Cardiac muscle cell (in vitro differentiated cells and primary cell): ENCODE measurements around the gene UMAD1. TPM values are rescaled to one million over a fixed set of nuclear protein-coding genes. Genes with fewer than 3 reads are reported as not detected.

Experiments used
- DNase-seq, 2 donors: peaks; one replicate each; pipeline versions ENCODE4 v3.0.0 to v3.0.0-alpha.2; 2010 to 2017; ENCODE audit warnings: low read depth in 1 of 2, low spot score in 1 of 2
- H3K27ac ChIP-seq: fragments of 200-600 bp; sonication (generic); 2 replicates; pipeline ENCODE4 v1.5.1; 2016
- H3K27me3 ChIP-seq: fragments of 200-600 bp; sonication (generic); 2 replicates; pipeline ENCODE4 v1.6.0; 2016; ENCODE audit warnings: control low read depth
- H3K36me3 ChIP-seq: fragments of 200-600 bp; sonication (generic); 2 replicates; pipeline ENCODE4 v1.5.1; 2016; ENCODE audit warnings: control low read depth
- H3K4me1 ChIP-seq: fragments of 200-600 bp; sonication (generic); 2 replicates; pipeline ENCODE4 v1.8.1; 2017; ENCODE audit warnings: low read depth, mild to moderate bottlenecking, mixed run types
- H3K4me3 ChIP-seq: fragments of 200-600 bp; sonication (generic); 2 replicates; pipeline ENCODE4 v1.5.1; 2016; ENCODE audit warnings: mild to moderate bottlenecking
- H3K9me3 ChIP-seq: fragments of 200-600 bp; sonication (generic); 2 replicates; pipeline ENCODE4 v1.5.1; 2017; ENCODE audit warnings: low read depth, mild to moderate bottlenecking, control low read depth
- polyA plus RNA-seq: library from polyadenylated mRNA; unstranded; fragments of >200 nt; fragmentation: Nextera tagmentation; extraction: Ambion mirVana; gene quantifications from 2 replicates; pipeline ENCODE4 v1.2.1, GENCODE V29; 2016
- total RNA-seq: library from RNA; depleted of rRNA; stranded (reverse); fragments of >200 nt; gene quantifications from 2 replicates; pipeline ENCODE4 v1.2.3, GENCODE V29; 2016
- TF ChIP-seq, protein P1 (sequence below): IDR thresholded peaks from 2 replicates; pipeline ENCODE4 v1.5.1; 2012; ENCODE audit warnings: low read depth, mild to moderate bottlenecking, low read length

Gene UMAD1
- total and polyA plus RNA-seq, 2 experiments from 2014 or later: 8.2 to 12.9 TPM

DNA sequence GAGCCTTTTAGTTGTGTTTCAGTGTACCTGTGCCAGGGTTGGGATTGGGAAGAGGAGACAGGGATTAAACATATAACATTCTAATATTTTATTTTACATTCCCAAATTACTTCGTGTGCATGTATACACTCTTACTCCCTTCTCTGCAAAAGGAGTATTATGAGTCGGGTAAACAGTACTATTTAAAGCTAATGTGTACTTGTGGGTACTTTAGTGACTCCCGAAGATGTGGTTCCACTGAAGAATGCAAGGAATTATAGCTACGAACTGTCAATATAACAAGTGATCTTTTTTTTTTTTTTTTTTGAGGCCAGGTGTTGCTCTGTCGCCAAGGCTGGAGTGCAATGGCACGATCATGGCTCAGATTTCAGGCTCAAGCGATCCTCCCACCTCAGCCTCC is 200.5 kb downstream of the UMAD1 start:
- H3K36me3 ChIP-seq: no peaks in the 10 kb centered on the region
- no peaks in the 10 kb centered on the region for H3K9me3 ChIP-seq
- TF ChIP-seq, protein P1, sequence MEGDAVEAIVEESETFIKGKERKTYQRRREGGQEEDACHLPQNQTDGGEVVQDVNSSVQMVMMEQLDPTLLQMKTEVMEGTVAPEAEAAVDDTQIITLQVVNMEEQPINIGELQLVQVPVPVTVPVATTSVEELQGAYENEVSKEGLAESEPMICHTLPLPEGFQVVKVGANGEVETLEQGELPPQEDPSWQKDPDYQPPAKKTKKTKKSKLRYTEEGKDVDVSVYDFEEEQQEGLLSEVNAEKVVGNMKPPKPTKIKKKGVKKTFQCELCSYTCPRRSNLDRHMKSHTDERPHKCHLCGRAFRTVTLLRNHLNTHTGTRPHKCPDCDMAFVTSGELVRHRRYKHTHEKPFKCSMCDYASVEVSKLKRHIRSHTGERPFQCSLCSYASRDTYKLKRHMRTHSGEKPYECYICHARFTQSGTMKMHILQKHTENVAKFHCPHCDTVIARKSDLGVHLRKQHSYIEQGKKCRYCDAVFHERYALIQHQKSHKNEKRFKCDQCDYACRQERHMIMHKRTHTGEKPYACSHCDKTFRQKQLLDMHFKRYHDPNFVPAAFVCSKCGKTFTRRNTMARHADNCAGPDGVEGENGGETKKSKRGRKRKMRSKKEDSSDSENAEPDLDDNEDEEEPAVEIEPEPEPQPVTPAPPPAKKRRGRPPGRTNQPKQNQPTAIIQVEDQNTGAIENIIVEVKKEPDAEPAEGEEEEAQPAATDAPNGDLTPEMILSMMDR: no peak
- no peak overlapping the region for H3K27ac ChIP-seq
- DNase-seq: no peak
- H3K27me3 ChIP-seq: no peaks in the 10 kb centered on the region
- H3K4me1 ChIP-seq: peaks cover 4% of the 10 kb centered on the region
- no peak overlapping the region for H3K4me3 ChIP-seq

DNA sequence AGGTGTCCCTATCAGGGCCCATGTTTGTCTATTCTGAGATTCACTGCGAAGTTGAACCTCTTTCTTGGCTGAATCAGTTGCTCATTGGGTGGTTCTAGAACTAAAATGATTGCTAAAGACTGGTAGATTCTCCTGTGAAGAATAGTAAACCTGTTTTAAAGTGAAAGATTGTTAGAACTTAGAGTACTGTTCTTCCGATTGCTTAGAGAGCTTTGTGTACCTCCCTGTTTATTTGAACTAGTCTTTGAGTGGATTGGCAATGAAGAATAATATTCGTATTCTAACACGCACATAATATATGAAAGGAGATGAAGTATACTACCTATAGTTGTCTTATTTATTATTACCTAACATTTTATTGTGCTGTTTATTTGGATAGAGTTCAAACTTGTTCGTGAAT is 202.7 kb downstream of the UMAD1 start:
- TF ChIP-seq, protein P1: no peak
- DNase-seq: no peak
- Histone ChIP-seq H3K27ac (no peak overlapping the region), H3K36me3 (no peaks in the 10 kb centered on the region), H3K4me1 (peaks cover 4% of the 10 kb centered on the region), H3K9me3 (no peaks in the 10 kb centered on the region), H3K27me3 (no peaks in the 10 kb centered on the region), H3K4me3 (no peak overlapping the region)

GRCh38 chr7:7843972-7844371 is 203.4 kb downstream of the UMAD1 start:
- DNase-seq: no peak
- Histone ChIP-seq H3K9me3 (no peaks in the 10 kb centered on the region), H3K27me3 (no peaks in the 10 kb centered on the region), H3K36me3 (no peaks in the 10 kb centered on the region), H3K27ac (no peak overlapping the region), H3K4me1 (peaks cover 4% of the 10 kb centered on the region), H3K4me3 (no peak overlapping the region)
- TF ChIP-seq, protein P1: no peak

GRCh38 chr7:7848246-7848645 is 207.7 kb downstream of the UMAD1 start:
- H3K4me3 ChIP-seq: no peak overlapping the region
- TF ChIP-seq, protein P1: no peak

GRCh38 chr7:7848892-7849291 is 208.3 kb downstream of the UMAD1 start:
- no peak overlapping the region for H3K4me3 ChIP-seq
- no peaks in the 10 kb centered on the region for H3K36me3 ChIP-seq
- peaks cover 4% of the 10 kb centered on the region for H3K4me1 ChIP-seq
- TF ChIP-seq, protein P1: no peak
- no peaks in the 10 kb centered on the region for H3K27me3 ChIP-seq
- no peak overlapping the region for H3K27ac ChIP-seq
- no peaks in the 10 kb centered on the region for H3K9me3 ChIP-seq
- no peak for DNase-seq

More at GRCh38 chr7:7848246-7848645, 207.7 kb downstream of the UMAD1 start:
- H3K27ac ChIP-seq: no peak overlapping the region
- H3K4me1 ChIP-seq: peaks cover 4% of the 10 kb centered on the region
- no peaks in the 10 kb centered on the region for H3K36me3 ChIP-seq
- DNase-seq: no peak
- no peaks in the 10 kb centered on the region for H3K9me3 ChIP-seq
- H3K27me3 ChIP-seq: no peaks in the 10 kb centered on the region

- Histone ChIP-seq H3K4me3 (no peak overlapping the region), H3K27ac (no peak overlapping the region), H3K36me3 (no peaks in the 10 kb centered on the region), H3K9me3 (no peaks in the 10 kb centered on the region), H3K27me3 (no peaks in the 10 kb centered on the region), H3K4me1 (no peaks in the 10 kb centered on the region)
- DNase-seq: no peak
- TF ChIP-seq, protein P1: no peak
Measured at GRCh38 chr7:7850150-7850549, 209.6 kb downstream of the UMAD1 start.
